GM10847 (cell line): ENCODE results near the gene GLP1R.

Experiments used
- POLR2A ChIP-seq: IDR thresholded peaks from 2 replicates; pipeline ENCODE4 v1.6.1; 2011; ENCODE audit not compliant: insufficient read length; ENCODE audit errors: extremely low read depth

Gene GLP1R

DNA sequence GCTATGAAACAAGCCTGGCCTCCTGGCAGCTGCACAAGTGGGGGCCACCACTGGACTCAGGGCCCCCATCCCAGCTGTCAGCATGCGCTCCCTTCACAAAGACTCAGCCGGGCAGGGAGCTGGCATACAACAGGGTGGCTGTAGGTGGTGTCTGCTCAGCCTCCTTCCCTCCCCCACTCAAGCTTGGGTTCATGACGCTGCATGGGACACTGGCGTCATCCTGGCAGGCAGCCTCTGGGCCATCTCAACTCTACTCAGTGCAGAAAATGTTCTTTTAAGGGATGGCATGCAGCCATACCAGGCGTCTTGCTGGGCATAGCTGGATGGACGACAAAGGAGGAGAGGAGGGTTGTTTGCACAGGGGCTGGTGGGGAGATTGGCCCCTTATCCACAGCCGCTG lies 35.9 kb downstream of the GLP1R start:
- no peak for TF ChIP-seq POLR2A

DNA sequence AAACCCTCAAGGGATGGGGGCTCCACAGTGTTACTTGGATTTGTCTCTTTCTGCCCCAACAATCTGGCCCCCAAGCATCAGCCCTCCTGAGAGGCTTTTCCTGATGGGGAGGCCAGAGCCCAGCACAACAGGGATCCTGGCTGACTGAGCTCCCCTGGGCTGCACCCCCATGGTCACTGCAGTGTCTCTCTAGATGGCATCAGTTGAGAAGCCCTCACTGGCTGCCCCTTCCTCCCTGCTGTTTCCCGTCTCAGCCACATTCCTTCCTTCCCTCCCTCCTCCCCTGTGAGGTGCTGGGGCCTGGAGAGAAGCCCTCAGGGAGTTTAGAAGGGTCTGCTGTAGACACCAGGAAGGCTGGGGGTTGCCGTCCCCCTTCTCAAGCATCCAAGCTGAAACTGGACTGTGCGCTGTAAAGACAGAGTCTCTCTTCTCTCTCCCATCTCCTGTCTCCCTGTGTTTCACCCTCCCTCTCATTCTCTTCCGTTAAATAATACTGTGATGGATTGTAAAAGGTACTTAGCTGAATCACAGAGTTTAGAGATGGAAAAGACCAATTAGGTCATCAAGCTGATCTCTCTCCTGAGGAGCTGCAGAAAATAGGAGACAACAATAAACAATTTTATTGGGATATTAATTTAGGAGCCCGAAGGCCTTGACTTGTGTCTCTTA lies 36.7 kb downstream of the GLP1R start:
- TF ChIP-seq POLR2A = no peak

DNA sequence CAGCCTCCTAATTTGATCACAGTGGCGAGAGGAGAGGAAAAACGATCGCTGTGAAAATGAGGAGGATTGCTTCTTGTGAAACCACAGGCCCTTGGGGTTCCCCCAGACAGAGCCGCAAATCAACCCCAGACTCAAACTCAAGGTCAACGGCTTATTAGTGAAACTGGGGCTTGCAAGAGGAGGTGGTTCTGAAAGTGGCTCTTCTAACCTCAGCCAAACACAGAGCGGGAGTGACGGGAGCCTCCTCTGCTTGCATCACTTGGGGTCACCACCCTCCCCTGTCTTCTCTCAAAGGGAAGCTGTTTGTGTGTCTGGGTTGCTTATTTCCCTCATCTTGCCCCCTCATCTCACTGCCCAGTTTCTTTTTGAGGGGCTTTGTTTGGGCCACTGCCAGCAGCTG lies 37.7 kb downstream of the GLP1R start:
- TF ChIP-seq POLR2A = no peak

DNA sequence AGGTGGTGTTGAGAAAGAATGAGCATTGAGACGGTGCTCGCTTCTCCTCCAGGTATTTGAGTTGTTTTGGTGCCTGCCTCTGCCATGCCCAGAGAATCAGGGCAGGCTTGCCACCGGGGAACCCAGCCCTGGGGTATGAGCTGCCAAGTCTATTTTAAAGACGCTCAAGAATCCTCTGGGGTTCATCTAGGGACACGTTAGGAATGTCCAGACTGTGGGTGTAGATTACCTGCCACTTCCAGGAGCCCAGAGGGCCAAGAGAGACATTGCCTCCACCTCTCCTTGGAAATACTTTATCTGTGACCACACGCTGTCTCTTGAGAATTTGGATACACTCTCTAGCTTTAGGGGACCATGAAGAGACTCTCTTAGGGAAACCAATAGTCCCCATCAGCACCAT lies 38.1 kb downstream of the GLP1R start:
- TF ChIP-seq POLR2A = no peak

DNA sequence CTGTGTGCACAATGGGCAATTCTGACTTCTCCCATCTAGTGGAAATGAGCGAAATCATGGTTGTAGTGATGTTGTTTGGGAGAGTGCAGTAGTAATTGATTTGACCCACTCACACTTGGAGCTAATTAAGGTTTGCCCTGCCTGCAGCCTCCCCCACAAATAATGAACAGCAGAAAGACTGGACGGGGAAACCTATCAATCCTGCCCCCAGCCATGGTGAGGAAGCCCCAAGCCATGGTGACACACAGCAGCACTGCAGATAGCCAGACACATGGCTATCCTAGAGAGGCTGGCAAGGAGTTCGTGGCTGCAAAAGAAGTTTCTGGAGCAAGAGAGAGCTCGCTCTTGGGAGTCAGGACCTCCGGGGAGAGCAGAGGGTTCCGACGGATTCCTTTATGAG lies 38.6 kb downstream of the GLP1R start:
- no peak for TF ChIP-seq POLR2A

DNA sequence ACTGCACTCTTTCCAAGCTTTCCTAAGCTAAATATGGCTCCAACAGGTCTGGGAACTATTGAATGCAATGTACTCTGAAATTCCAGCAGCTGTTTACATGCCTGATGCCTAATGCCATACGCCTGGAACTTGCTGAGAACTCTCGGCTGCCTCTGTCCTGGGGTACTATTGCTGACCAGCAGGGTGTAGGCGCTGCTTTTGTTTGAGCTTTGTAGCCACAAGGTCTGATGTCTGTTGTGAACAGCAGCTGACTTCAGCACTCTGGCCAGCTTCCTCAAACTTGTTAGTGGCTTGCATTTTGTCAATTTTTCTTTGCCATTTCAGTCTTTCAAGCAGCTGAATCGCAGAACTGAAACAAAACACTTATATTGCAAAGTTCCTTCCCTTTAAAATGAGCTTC lies 39.8 kb downstream of the GLP1R start:
- TF ChIP-seq POLR2A = no peak

DNA sequence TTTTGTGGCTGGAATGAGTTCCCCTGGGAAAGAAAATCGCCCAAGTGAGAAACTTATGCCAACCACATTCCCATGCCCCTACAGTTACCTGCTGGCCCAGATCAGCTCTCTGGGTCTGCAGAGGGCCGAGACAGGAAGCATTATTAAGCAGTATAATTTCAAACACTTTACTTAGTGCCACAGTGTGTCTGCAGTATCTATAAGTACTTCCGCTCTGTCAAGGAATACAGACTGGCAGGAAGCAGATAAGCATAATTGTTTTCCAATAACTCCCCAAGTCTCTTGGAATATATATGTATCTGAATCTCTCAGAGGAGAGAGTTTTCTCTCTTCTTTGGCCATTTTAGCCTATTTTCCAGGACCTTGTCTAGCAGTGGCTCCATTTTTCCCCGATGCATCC lies 41.5 kb downstream of the GLP1R start:
- TF ChIP-seq POLR2A = no peak

DNA sequence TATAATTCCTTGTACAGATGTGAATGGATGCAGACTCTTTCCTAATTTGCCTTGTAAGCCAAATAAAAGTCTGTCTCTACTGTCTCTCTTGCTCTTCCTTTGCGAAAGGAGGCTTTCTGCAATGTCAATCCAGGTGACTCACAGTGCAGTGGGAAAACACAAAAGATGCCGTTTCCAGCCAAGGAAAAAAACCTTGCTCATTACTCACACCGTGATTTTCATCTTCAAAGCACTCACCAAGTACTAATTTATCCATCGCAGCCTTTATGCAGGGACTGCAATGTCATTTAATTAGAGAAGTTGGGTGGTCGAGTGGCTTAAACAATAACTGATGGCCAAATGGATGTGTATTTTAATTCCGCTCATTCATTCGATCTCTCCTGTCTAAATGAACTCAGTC lies 42.6 kb downstream of the GLP1R start:
- no peak for TF ChIP-seq POLR2A

DNA sequence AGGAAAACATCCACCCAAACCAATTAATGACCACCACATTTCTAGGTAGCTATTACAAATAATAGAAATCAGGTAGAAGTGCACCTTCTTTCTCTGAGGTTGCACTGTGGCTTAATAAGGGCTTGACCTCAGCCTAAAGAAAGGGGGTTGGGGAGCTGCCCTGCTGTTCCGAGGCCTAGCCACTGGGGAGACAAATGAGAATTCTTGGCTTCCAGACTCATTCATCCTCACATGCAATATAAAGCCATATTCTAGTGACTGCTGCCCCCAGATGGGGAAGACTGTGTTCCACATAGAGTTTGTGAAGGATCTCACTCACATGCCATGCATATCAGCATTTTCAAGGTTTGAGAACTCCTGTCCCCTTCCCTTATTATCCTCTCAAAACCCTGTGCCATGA lies 43.5 kb downstream of the GLP1R start:
- TF ChIP-seq POLR2A = no peak

DNA sequence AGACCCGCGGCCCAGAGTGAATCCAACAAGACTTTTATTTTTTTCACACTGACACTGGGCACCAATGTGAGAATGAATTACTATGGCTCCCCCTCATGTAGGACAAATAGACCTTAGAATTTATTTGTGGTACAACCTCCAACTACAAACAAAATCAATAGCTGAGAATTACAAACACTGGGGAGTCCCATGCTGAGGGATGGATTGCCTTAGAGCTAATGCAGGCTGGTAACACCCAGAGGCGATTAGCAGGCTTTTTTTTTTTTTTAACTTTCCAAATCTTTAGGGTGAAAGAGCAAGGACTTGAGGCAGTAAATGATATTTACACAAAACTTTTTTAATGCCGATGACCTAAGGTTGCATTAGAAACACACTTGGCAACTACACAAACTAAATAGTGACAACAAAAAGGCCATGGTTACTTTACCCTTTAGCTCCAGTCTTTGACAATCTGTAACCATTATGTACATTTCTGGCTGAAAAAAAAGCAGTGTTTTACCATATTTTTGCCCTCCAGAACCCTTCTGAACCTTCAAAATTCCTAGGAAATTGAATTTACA lies 44.6 kb downstream of the GLP1R start:
- no peak for TF ChIP-seq POLR2A

DNA sequence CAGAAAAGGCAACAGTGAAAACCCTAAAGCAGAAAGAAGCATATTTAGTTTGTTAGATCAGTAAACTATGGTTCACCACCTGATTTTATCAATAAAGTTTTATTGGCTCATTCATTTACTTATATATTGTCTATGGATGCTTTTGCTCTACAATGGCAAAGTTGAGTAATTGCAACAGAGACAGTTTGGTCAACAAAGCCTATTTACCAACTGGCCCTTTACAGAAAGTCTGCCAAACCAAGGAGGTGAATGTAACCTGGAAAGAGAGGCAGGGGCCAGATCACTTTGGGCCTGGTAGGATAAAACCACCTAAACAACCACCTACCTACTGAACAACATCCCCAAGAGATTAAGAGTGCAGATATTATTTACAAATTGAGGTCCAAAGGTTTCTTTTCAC lies 47.0 kb downstream of the GLP1R start:
- TF ChIP-seq POLR2A = no peak

DNA sequence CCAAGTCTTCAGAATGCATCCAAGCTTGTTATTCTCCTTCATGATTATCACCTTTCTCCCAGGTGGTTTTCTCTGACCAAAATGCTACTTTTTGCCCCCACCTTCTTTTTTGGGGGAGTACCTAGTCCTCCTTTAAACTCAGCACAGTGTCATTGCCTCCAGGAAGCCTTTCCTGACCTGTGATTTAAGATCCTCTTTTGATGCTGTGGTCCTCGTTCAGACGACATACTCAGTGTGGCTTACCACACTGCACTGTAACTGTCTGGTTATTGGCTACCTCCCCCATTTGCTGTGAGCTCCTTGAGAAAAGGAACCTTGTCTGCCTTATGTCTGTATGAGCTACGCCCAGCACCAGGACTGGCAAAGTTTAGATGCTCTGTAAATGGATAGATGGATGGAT lies 51.8 kb downstream of the GLP1R start:
- TF ChIP-seq POLR2A = no peak

DNA sequence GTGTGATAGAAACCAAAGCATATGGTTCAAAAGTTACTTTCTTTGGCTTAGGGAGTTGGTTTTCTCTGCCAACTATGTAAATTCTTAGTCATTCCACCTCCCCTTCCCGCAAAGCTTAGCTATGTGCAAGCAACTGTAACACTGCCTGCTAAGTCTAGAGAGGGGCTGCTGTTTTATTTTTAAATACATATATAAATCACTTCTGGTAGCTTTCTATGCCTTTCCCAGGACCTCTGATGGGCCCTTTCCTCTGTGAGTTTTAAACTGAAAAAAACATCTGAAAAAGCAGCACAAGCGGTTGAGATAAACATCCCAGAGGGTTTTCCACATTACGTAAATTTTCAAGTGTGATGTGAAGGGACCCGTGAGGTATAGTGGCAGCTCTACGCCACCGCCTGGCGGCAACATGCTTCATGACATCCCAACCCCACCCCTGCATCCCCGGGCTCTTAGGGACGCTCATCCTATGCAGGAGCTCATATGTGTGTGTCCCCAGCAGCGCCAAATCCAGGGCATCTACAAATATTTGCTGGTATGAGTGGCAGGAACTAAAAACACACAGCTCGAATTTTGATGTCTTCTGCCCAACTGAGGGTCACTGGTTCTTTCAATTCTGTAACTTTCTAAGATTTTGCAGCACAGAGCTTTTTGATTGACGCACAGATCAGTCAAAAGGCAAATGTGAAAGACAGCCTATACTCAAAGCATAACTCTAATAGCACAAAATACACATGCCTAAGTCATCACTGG lies 53.7 kb downstream of the GLP1R start:
- TF ChIP-seq POLR2A = no peak

DNA sequence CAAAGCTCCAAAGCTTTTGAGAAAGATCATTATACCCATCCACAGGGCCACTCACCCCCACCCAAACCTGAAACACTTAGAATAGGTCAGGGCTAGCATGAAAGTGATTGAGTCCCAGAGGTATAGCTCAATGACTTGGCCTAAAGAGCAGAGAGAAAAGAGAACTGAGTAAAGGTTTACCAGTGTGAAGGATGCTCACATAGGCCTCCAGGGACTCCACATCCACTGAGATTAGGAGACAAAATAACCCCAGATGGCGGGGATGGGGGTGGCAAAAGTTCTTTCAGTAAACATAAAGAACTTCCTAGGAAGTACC lies 54.2 kb downstream of the GLP1R start:
- TF ChIP-seq POLR2A = no peak

DNA sequence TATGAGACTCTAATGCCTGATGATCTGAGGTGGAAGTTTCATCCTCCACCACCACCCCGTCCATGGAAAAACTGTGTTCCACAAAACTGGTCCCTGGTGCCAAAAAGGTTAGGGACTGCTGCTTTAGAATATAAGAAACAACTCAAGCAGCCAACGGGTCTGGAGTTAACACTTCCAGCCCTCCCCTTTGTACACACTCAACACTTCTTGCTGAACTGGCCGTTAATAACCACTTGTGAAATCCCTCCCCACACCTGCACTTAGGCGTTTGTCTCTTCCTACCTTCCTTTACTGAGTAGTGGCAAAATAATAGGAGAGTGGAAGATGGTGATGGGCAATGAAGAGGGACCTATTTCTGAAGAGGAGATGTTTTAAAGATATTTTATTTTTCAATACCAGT lies 55.9 kb downstream of the GLP1R start:
- no peak for TF ChIP-seq POLR2A

DNA sequence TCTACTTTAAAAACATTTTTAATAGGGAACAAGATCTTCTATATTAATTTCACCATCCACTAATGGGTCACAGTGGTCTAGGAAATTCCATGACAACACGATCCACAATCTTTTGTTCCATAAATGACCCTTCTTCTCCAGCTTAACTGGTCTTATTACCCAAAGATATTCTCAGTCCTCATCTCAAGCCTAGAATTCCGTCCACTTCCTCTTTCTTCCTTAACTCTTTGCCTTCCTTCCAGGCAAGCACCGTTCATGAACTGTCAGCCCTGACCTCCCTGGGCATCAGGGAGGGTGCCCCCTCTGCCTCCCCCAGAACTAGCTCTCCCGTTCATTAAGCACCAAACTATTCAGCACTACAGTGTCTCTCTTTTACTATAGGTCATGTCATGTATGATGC lies 58.5 kb downstream of the GLP1R start:
- no peak for TF ChIP-seq POLR2A

DNA sequence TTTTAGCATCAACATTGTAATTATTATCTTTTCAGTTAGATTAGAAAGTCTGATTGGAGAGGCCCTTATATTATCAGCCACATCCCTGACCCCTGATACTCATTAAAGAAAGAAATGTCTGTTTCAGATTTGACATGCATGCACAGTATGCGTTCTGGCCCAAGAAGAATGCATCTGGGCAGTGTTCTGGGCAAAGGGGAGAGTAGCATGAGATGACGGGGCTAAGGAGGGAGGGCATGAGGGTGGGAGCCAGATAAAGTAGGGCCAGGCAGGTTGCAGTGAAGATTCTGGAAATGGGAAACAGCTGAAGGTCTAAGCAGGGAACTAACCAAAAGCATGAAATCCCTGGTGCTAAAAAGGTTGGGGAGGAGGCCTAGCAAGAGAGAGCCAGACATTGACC lies 59.1 kb downstream of the GLP1R start:
- no peak for TF ChIP-seq POLR2A
